Upper lobe of right lung (tissue), 1 donor: ENCODE measurements around the gene ACP3. TPM values are rescaled to one million over a fixed set of nuclear protein-coding genes. Genes with fewer than 3 reads are reported as not detected.

Experiments
- ATAC-seq: fragments of 200-7000 bp; cut with Tn5 transposase; one replicate; pipeline ENCODE4 v1.9.1; 2020; ENCODE audit warnings: mild to moderate bottlenecking, moderate library complexity
- DNase-seq: peaks from one replicate; pipeline ENCODE4 v3.0.0-alpha.2; 2020
- H3K27ac ChIP-seq: fragments of 200-600 bp; one replicate; pipeline ENCODE4 v1.8.0; 2022
- H3K27me3 ChIP-seq: fragments of 200-600 bp; one replicate; pipeline ENCODE4 v1.8.0; 2022; ENCODE audit warnings: mild to moderate bottlenecking
- H3K36me3 ChIP-seq: fragments of 200-600 bp; one replicate; pipeline ENCODE4 v1.8.0; 2022
- H3K4me1 ChIP-seq: fragments of 200-600 bp; one replicate; pipeline ENCODE4 v1.8.0; 2022
- H3K4me3 ChIP-seq: fragments of 200-600 bp; one replicate; pipeline ENCODE4 v1.8.0; 2022; ENCODE audit warnings: mild to moderate bottlenecking
- H3K9me3 ChIP-seq: fragments of 200-600 bp; one replicate; pipeline ENCODE4 v1.8.0; 2022
- intact Hi-C: fragments of 100-400 bp; cut with DNase I; formaldehyde crosslinking; loops from one replicate; pipeline ENCODE4 v1.11.0; 2022
- total RNA-seq: library from RNA; stranded (reverse); fragmentation: NEBNext Ultra II Directional; extraction: Animal tissue kit (Norgen Biotek cat#: 25700); gene quantifications from one replicate; pipeline ENCODE4 v1.2.1, GENCODE V29; 2021
- TF ChIP-seq, protein P1 (sequence below): fragments of 200-600 bp; IDR thresholded peaks from one replicate; pipeline ENCODE4 v1.8.0; 2022; ENCODE audit warnings: antibody characterized with exemption
- donor health status: DM: no; HTN: yes; CAD: no; lungs with severe emphysema.

ACP3 gene
- total RNA-seq, 1 donor from 2014 or later, result 11.5 TPM

DNA sequence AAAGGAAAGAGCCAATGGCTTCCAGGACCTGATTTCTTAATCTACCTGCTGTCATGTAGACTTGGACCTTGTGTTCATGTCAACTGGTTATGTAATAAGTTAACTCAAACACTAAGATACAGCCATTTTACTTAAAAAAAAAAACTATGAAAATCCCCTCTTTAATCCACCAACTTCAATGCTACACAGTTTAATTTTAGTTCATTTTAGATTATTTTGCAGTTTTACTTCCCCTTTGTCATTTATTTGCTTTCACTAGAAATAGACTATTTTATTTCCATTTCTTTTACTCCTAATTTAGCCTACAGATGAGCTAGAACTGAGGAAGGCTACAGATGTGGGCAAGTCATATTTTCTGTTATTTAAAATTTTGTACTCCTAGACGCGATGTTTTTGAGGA, 89.4 kb downstream of the ACP3 start:
- TF ChIP-seq, protein P1, sequence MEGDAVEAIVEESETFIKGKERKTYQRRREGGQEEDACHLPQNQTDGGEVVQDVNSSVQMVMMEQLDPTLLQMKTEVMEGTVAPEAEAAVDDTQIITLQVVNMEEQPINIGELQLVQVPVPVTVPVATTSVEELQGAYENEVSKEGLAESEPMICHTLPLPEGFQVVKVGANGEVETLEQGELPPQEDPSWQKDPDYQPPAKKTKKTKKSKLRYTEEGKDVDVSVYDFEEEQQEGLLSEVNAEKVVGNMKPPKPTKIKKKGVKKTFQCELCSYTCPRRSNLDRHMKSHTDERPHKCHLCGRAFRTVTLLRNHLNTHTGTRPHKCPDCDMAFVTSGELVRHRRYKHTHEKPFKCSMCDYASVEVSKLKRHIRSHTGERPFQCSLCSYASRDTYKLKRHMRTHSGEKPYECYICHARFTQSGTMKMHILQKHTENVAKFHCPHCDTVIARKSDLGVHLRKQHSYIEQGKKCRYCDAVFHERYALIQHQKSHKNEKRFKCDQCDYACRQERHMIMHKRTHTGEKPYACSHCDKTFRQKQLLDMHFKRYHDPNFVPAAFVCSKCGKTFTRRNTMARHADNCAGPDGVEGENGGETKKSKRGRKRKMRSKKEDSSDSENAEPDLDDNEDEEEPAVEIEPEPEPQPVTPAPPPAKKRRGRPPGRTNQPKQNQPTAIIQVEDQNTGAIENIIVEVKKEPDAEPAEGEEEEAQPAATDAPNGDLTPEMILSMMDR, result no peak
- Histone ChIP-seq H3K27me3 (no peaks in the 10 kb centered on the region), H3K27ac (no peak overlapping the region), H3K36me3 (no peaks in the 10 kb centered on the region), H3K9me3 (no peaks in the 10 kb centered on the region), H3K4me3 (no peak overlapping the region), H3K4me1 (peaks cover 23% of the 10 kb centered on the region)
- intact Hi-C loops, result no loop called here
- DNase-seq (no peak), ATAC-seq (no peak)

GRCh38 chr3:132407025-132407424, 89.8 kb downstream of the ACP3 start:
- no peak for DNase-seq
- Histone ChIP-seq H3K27ac (no peak overlapping the region), H3K36me3 (no peaks in the 10 kb centered on the region), H3K9me3 (no peaks in the 10 kb centered on the region), H3K27me3 (no peaks in the 10 kb centered on the region), H3K4me3 (no peak overlapping the region), H3K4me1 (peaks cover 23% of the 10 kb centered on the region)
- no peak for ATAC-seq
- intact Hi-C loops, result no loop called here
- TF ChIP-seq, protein P1, result no peak

Other genes starting within 250 kb of the ACP3 start
- 44.8 TPM for gene DNAJC13, start 100.1 kb downstream of the ACP3 start, total RNA-seq